H1 (cell line): ENCODE data around the gene CAMSAP3. TPM values are rescaled to one million over a fixed set of nuclear protein-coding genes. Genes with fewer than 3 reads are reported as not detected.

Source experiments
- CBX8 ChIP-seq: fragments of 300-800, 300-1000 bp; sonication (generic); IDR thresholded peaks from 2 replicates; pipeline ENCODE4 v1.7.1; 2016; ENCODE audit warnings: low read depth, low read length, borderline replicate concordance
- EZH2 ChIP-seq: fragments of 200-600 bp; sonication (generic); IDR thresholded peaks from 2 replicates; pipeline ENCODE4 v1.7.1; 2012; ENCODE audit warnings: low read depth, mild to moderate bottlenecking, moderate library complexity, low read length, inconsistent platforms; ENCODE audit not compliant: severe bottlenecking
- FOSL1 ChIP-seq: IDR thresholded peaks from 2 replicates; pipeline ENCODE4 v1.6.1; 2011; ENCODE audit warnings: mild to moderate bottlenecking, low read depth, low read length, moderate library complexity; ENCODE audit not compliant: insufficient read depth
- GTF2F1 ChIP-seq: IDR thresholded peaks from 2 replicates; pipeline ENCODE4 v1.6.1; 2012; ENCODE audit warnings: low read depth, low read length, improper control_type of control experiment, borderline replicate concordance
- NRF1 ChIP-seq: IDR thresholded peaks from 2 replicates; pipeline ENCODE4 v1.6.1; 2011; ENCODE audit warnings: mild to moderate bottlenecking, low read depth, low read length, improper control_type of control experiment
- POU5F1 ChIP-seq: IDR thresholded peaks from 2 replicates; pipeline ENCODE4 v1.6.1; 2011; ENCODE audit warnings: low read depth, mild to moderate bottlenecking, low read length, moderate library complexity
- RBBP5 ChIP-seq: IDR thresholded peaks from 2 replicates; pipeline ENCODE4 v1.7.1; 2012; ENCODE audit warnings: low read depth, mild to moderate bottlenecking, inconsistent platforms, low read length, moderate library complexity, borderline replicate concordance
- SIX5 ChIP-seq: IDR thresholded peaks from 2 replicates; pipeline ENCODE4 v1.6.1; 2011; ENCODE audit warnings: mild to moderate bottlenecking, low read depth, low read length
- TAF1 ChIP-seq: IDR thresholded peaks from 2 replicates; pipeline ENCODE4 v1.6.1; 2011; ENCODE audit warnings: mild to moderate bottlenecking, low read depth, low read length
- YY1 ChIP-seq: IDR thresholded peaks from 2 replicates; pipeline ENCODE4 v1.6.1; 2011; ENCODE audit warnings: low read depth, mild to moderate bottlenecking, low read length
- polyA plus RNA-seq, 7 experiments: library from polyadenylated mRNA; depleted of rRNA in 3 of 7; stranded (reverse) in 5 of 7; unstranded in 2 of 7; fragments of >200 nt in 5 of 7; fragments of 200-250 nt in 2 of 7; gene quantifications; 1 replicate in 5 of 7; 2 replicates in 1 of 7; 4 replicates in 1 of 7; pipeline versions ENCODE4 v1.2.1 to v1.2.3, GENCODE V29; 2011 to 2013; ENCODE audit warnings: missing spikeins in 2 of 7, mixed read lengths in 2 of 7
- total RNA-seq: library from RNA; stranded (reverse); fragmentation: NEBNext Ultra II Directional; extraction: Animal tissue kit (Norgen Biotek cat#: 25700); gene quantifications from 2 replicates; pipeline ENCODE4 v1.2.1, GENCODE V29; 2021
- TF ChIP-seq, protein P1 (sequence below): fragments of 300-600 bp; sonication (generic); IDR thresholded peaks from 2 replicates; pipeline ENCODE4 v1.7.1; 2012; ENCODE audit warnings: low read length, moderate library complexity, mild to moderate bottlenecking, inconsistent platforms; ENCODE audit not compliant: insufficient replicate concordance

The CAMSAP3 gene
- total and polyA plus RNA-seq, 2 of the 8 experiments (the other 6 are each of a cell fraction or from before 2014, with no cell fraction given), result 11.4 to 30.4 TPM

DNA sequence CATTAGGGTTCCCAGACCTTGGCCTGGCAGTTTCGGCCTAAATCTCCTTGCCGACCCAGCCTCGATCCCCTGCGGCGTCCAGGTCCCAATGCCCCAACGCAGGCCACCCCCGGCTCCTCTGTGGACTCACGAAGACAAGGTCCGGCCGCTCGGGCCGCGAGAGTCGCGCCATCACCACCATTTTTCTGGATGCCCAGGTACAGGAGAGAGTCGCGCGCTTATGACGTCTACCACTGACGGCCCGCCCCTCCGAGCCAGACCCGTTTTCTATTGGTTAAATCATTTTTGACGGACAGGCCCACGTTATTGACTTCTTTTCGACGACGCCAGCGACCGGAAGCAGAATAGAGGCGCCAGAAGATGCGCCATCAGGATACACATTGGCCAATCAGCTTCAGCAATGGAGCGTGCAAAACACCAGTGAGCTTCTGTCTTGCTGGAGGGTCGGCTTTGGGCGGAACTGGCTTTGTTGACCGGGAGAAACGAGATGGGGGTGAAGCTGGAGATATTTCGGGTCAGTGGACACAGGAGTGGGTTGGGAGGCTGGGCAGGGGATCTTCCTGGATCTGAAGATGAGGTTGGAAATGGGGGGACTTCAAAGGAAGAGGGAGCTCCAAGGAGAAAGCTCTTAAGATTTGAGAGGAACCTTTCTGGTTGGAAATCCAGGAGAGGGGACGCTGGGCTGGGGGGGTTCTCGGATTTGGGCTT lies 33.8 kb downstream of the CAMSAP3 start, which contains the start of the genes PET100 and XAB2 (continued):
- TF ChIP-seq, protein P1, sequence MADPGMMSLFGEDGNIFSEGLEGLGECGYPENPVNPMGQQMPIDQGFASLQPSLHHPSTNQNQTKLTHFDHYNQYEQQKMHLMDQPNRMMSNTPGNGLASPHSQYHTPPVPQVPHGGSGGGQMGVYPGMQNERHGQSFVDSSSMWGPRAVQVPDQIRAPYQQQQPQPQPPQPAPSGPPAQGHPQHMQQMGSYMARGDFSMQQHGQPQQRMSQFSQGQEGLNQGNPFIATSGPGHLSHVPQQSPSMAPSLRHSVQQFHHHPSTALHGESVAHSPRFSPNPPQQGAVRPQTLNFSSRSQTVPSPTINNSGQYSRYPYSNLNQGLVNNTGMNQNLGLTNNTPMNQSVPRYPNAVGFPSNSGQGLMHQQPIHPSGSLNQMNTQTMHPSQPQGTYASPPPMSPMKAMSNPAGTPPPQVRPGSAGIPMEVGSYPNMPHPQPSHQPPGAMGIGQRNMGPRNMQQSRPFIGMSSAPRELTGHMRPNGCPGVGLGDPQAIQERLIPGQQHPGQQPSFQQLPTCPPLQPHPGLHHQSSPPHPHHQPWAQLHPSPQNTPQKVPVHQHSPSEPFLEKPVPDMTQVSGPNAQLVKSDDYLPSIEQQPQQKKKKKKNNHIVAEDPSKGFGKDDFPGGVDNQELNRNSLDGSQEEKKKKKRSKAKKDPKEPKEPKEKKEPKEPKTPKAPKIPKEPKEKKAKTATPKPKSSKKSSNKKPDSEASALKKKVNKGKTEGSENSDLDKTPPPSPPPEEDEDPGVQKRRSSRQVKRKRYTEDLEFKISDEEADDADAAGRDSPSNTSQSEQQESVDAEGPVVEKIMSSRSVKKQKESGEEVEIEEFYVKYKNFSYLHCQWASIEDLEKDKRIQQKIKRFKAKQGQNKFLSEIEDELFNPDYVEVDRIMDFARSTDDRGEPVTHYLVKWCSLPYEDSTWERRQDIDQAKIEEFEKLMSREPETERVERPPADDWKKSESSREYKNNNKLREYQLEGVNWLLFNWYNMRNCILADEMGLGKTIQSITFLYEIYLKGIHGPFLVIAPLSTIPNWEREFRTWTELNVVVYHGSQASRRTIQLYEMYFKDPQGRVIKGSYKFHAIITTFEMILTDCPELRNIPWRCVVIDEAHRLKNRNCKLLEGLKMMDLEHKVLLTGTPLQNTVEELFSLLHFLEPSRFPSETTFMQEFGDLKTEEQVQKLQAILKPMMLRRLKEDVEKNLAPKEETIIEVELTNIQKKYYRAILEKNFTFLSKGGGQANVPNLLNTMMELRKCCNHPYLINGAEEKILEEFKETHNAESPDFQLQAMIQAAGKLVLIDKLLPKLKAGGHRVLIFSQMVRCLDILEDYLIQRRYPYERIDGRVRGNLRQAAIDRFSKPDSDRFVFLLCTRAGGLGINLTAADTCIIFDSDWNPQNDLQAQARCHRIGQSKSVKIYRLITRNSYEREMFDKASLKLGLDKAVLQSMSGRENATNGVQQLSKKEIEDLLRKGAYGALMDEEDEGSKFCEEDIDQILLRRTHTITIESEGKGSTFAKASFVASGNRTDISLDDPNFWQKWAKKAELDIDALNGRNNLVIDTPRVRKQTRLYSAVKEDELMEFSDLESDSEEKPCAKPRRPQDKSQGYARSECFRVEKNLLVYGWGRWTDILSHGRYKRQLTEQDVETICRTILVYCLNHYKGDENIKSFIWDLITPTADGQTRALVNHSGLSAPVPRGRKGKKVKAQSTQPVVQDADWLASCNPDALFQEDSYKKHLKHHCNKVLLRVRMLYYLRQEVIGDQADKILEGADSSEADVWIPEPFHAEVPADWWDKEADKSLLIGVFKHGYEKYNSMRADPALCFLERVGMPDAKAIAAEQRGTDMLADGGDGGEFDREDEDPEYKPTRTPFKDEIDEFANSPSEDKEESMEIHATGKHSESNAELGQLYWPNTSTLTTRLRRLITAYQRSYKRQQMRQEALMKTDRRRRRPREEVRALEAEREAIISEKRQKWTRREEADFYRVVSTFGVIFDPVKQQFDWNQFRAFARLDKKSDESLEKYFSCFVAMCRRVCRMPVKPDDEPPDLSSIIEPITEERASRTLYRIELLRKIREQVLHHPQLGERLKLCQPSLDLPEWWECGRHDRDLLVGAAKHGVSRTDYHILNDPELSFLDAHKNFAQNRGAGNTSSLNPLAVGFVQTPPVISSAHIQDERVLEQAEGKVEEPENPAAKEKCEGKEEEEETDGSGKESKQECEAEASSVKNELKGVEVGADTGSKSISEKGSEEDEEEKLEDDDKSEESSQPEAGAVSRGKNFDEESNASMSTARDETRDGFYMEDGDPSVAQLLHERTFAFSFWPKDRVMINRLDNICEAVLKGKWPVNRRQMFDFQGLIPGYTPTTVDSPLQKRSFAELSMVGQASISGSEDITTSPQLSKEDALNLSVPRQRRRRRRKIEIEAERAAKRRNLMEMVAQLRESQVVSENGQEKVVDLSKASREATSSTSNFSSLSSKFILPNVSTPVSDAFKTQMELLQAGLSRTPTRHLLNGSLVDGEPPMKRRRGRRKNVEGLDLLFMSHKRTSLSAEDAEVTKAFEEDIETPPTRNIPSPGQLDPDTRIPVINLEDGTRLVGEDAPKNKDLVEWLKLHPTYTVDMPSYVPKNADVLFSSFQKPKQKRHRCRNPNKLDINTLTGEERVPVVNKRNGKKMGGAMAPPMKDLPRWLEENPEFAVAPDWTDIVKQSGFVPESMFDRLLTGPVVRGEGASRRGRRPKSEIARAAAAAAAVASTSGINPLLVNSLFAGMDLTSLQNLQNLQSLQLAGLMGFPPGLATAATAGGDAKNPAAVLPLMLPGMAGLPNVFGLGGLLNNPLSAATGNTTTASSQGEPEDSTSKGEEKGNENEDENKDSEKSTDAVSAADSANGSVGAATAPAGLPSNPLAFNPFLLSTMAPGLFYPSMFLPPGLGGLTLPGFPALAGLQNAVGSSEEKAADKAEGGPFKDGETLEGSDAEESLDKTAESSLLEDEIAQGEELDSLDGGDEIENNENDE, result no peak
- TF ChIP-seq TAF1 (peak; percentile 95), FOSL1 (no peak), CBX8 (no peak), NRF1 (no peak), RBBP5 (no peak), GTF2F1 (0 out of 2 replicates have a peak, but pooled peaks have one; percentile 9), EZH2 (no peak), POU5F1 (no peak), YY1 (peak; percentile 95), SIX5 (no peak)
